Measurements from ENCODE around the gene PNLIPRP3.

The PNLIPRP3 gene

GRCh38 chr10:116490028-116490662 is 62.5 kb downstream of the PNLIPRP3 start:
- in situ Hi-C loops (cut with HindIII; ENCODE audit: low sequenced_read_pairs), result no loop called here

- in situ Hi-C loops (cut with HindIII; ENCODE audit: low sequenced_read_pairs), result no loop called here
These were observed 77.1 kb downstream of the PNLIPRP3 start for GRCh38 chr10:116504786-116505185.

- in situ Hi-C loops (cut with HindIII; ENCODE audit: low sequenced_read_pairs), result no loop called here
These were observed 82.9 kb downstream of the PNLIPRP3 start for GRCh38 chr10:116510565-116510964.

GRCh38 chr10:116511365-116511764 is 83.7 kb downstream of the PNLIPRP3 start:
- in situ Hi-C loops (cut with HindIII; ENCODE audit: low sequenced_read_pairs), result no loop called here

- in situ Hi-C loops (cut with HindIII; ENCODE audit: low sequenced_read_pairs), result no loop called here
These were observed 94.0 kb downstream of the PNLIPRP3 start for GRCh38 chr10:116521424-116522290.

- in situ Hi-C loops (cut with HindIII; ENCODE audit: low sequenced_read_pairs), result no loop called here
These were observed 95.2 kb downstream of the PNLIPRP3 start for GRCh38 chr10:116522803-116523381.

GRCh38 chr10:116524736-116525135 is 97.1 kb downstream of the PNLIPRP3 start:
- in situ Hi-C loops (cut with HindIII; ENCODE audit: low sequenced_read_pairs), result no loop called here

GRCh38 chr10:116526219-116526618 is 98.6 kb downstream of the PNLIPRP3 start:
- in situ Hi-C loops (cut with HindIII; ENCODE audit: low sequenced_read_pairs), result no loop called here
